ENCODE data around the gene GGT6.

GGT6 gene

GRCh38 chr17:4584101-4584916, 23.9 kb upstream of the GGT6 start, which contains the start of gene SMTNL2 (continued):
- TF ChIP-seq PRDM2 (tag by site-specific recombination; IDR thresholded peaks at IDR 0.05; ENCODE audit: borderline replicate concordance), result no peak
- TF ChIP-seq ZNF610 (tag by site-specific recombination; IDR thresholded peaks at IDR 0.05; ENCODE audit: borderline replicate concordance), result no peak
- TF ChIP-seq ELK4 (IDR thresholded peaks at IDR 0.05; ENCODE audit: borderline replicate concordance, low read depth, low read length), result no peak
- TF ChIP-seq ZBTB26 (tag by site-specific recombination; optimal IDR thresholded peaks at IDR 0.05), result peak; percentile 60
- TF ChIP-seq WT1 (tag by site-specific recombination; IDR thresholded peaks at IDR 0.05), result peak; percentile 60
- TF ChIP-seq HOXC10 (CRISPR knock-in tag; IDR thresholded peaks at IDR 0.05), result no peak
- no peak for TF ChIP-seq ZNF701 (tag by site-specific recombination; IDR thresholded peaks at IDR 0.05)
- TF ChIP-seq SP3 (tag by site-specific recombination; IDR thresholded peaks at IDR 0.05), result peak; percentile 81
- TF ChIP-seq ZSCAN5A (tag by site-specific recombination; IDR thresholded peaks at IDR 0.05), result 0 out of 2 replicates have a peak, but pooled peaks have one; percentile 62
- peak; percentile 28; the same call in 1 of the 2 replicates for TF ChIP-seq KLF8 (tag by site-specific recombination; IDR thresholded peaks at IDR 0.05)
- TF ChIP-seq ZEB2 (tag by site-specific recombination; IDR thresholded peaks at IDR 0.05), result peak; percentile 72
- 0 out of 2 replicates have a peak, but pooled peaks have one; percentile 22 for TF ChIP-seq ZNF324 (tag by site-specific recombination; IDR thresholded peaks at IDR 0.05)
- peak; percentile 13; the same call in 1 of the 2 replicates for TF ChIP-seq YY1 (tag by site-specific recombination; IDR thresholded peaks at IDR 0.05)
- TF ChIP-seq ZNF133 (tag by site-specific recombination; IDR thresholded peaks at IDR 0.05), result no peak
- peak; percentile 58 for TF ChIP-seq ZBTB8A (tag by site-specific recombination; IDR thresholded peaks at IDR 0.05)
- TF ChIP-seq ZBTB44 (tag by site-specific recombination; IDR thresholded peaks at IDR 0.05), result peak; percentile 45
- peak; percentile 66 for TF ChIP-seq ZFHX2 (tag by site-specific recombination; conservative IDR thresholded peaks at IDR 0.05)
- TF ChIP-seq ZNF335 (tag by site-specific recombination; conservative IDR thresholded peaks at IDR 0.05), result peak; percentile 91
- TF ChIP-seq EGR2 (tag by site-specific recombination; IDR thresholded peaks at IDR 0.05; ENCODE audit: low read depth), result peak; percentile 25; the same call in 1 of the 2 replicates
- peak; percentile 62 for TF ChIP-seq ZBTB17 (tag by site-specific recombination; IDR thresholded peaks at IDR 0.05)
- peak; percentile 90; the same call in 1 of the 2 replicates for TF ChIP-seq GLIS2 (tag by site-specific recombination; IDR thresholded peaks at IDR 0.05)
- peak; percentile 85 for TF ChIP-seq ZNF692 (tag by site-specific recombination; IDR thresholded peaks at IDR 0.05)
- peak; percentile 42; the same call in 1 of the 2 replicates for TF ChIP-seq SP7 (tag by site-specific recombination; IDR thresholded peaks at IDR 0.05)
- no peak for TF ChIP-seq MZF1 (tag by site-specific recombination; IDR thresholded peaks at IDR 0.05; ENCODE audit: borderline replicate concordance)
- no peak for TF ChIP-seq OVOL3 (tag by site-specific recombination; IDR thresholded peaks at IDR 0.05)

Measured in HEK293 (cell line).